HG02981 (cell line): ENCODE measurements around the gene IFRD2.

Experiments
- ATAC-seq: cut with Tn5 transposase; IDR thresholded peaks from one replicate; pipeline ENCODE4 v1.9.1; 2021; ENCODE audit warnings: mild to moderate bottlenecking, moderate library complexity; ENCODE audit not compliant: unreplicated experiment

Gene IFRD2

GRCh38 chr3:50292159-50293078, at the start of gene IFRD2:
IFRD2 (minus strand) TSS chr3:50292429; CDS start chr3:50292274, 155 bp downstream.
- ATAC-seq: peak; percentile 95

DNA sequence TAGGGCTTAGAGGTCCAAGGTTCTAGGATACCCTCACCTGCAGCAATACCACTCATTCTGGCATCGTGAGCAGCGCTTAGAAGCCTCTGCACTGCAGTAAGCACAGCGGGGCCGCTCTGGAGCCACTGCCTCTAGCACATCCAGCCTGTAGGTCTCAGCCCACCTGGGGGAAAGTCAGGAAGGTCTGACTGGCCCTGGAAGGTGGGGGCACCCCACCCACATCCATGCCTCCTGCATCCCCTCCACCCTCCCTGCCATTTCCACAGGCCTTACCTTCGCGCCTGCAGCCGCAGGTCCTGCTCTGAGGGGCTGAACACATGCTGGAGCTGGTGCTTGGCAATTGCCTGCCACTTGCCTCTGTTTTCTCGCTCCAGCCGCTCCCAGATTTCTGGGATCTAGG, 49.3 kb upstream of the IFRD2 start:
- ATAC-seq: no peak

GRCh38 chr3:50340448-50341329, 48.5 kb upstream of the IFRD2 start, which contains the start of gene RASSF1:
RASSF1 (minus strand) TSS chr3:50340836; CDS start chr3:50340805, 31 bp downstream.
- no peak for ATAC-seq

- ATAC-seq: no peak
These were observed 47.9 kb upstream of the IFRD2 start for GRCh38 chr3:50340147-50340447.

DNA sequence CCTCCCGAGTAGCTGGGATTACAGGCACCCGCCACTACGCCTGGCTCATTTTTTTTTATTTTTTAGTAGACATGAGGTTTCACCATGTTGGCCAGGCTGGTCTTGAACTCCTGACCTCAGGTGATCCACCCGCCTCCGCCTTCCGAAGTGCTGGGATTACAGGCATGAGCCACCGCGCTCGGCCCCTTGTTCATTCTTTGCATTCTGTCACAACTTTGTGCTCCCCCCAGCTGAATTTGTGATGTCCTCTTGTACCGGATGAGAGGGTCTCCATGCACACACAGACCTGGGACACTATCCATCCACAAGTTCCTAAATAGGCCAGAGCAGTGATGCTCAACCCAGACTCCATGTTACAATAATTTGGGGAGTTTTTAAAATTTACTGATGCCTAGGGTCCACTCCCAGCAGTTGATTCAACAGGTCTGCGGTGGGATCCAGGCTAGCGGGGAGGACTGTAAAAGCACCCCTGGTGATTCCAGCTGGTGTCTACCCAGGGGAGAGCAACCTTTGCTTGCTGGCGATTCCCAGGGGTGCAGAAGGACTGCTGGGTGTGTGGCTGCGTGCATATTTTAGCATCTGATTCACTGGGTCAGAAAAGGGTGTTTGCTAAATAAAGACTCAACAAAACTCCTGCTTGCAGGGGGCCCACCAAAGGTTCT, 47.4 kb upstream of the IFRD2 start:
- ATAC-seq: no peak

DNA sequence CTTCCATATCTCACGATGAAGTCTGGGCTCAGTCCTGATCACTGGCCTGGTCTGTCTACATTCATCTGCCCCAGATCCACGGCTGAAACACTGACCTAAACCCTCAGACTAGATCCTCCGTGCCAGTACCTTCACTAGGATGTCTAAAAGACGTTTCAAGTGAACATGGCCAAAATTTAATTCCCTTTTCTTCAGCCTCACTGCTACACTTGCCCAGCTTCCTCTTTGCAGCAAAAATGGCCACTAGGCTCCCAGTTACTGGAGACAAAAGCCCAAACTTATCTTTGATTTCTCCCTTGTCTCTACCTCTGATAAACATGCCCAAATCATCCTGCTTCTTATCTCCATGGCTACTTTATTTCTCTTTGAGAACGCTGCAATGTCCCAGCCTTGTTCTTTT, 46.7 kb upstream of the IFRD2 start:
- no peak for ATAC-seq

DNA sequence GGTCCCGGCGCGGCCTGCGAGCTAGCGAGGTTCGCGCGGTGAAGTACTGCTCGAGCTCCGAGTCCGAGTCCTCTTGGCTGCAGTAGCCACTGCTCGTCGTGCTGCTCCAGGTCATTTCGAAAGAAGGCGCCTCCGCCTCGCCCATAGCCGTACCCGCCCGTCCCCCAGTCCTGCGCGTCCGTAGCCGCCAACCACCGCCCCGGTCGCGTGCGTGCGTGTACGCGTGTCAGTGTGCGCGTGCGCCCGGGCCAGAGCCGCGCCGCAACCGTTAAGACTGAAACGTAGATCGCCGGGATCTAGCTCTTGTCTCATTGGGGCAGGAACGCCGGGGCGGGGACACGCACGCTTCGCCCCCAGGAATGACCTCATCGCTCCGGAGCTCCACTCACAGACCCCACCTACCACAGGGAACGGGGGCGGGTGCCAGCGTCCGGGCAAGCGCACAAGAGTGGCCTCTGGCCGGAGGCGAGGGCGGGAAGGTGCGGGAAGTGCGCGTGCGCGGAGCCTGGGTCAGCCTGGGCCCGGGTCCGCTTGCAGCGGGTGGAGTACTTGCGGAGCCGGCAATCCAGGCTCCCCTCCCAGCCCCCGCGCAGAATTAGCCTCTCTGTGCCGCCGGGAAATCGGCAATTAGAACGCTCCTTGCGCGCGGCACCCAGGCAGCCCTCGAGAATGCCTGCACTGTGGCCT, 45.1 kb upstream of the IFRD2 start:
- ATAC-seq: peak; percentile 67

GRCh38 chr3:50336452-50337174, 44.4 kb upstream of the IFRD2 start:
- ATAC-seq: peak; percentile 26

- ATAC-seq: no peak
These were observed 42.3 kb upstream of the IFRD2 start for GRCh38 chr3:50334339-50335075.

GRCh38 chr3:50333744-50334328, 41.6 kb upstream of the IFRD2 start:
- ATAC-seq: no peak

DNA sequence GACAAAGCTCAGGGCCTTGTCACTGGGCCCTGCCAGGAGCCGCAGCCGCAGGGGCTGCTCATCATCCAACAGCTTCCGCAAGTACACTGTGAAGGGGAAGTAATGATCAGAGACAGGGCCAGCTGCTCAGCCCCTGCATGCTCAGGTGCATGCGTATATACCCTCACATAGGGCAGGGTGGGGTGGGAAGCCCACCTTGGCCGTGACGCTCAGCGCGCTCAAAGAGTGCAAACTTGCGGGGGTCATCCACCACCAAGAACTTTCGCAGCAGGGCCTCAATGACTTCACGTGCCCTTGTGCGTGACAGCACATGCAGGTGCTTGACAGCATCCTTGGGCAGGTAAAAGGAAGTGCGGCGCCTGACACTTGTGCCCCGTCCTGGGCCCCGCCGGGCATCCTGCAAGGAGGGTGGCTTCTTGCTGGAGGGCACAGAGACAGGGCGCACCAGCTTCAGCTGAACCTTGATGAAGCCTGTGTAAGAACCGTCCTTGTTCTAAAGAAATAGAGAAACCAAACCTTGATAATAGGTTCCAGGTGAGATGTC, 39.2 kb upstream of the IFRD2 start:
- no peak for ATAC-seq

- no peak for ATAC-seq
These were observed 38.1 kb upstream of the IFRD2 start for GRCh38 chr3:50330330-50330729.

- peak; percentile 79 for ATAC-seq
These were observed 35.9 kb upstream of the IFRD2 start, which contains the start of gene TUSC2 for GRCh38 chr3:50327943-50328691. TUSC2 (minus strand) TSS chr3:50328223; CDS start chr3:50328099, 124 bp downstream.

DNA sequence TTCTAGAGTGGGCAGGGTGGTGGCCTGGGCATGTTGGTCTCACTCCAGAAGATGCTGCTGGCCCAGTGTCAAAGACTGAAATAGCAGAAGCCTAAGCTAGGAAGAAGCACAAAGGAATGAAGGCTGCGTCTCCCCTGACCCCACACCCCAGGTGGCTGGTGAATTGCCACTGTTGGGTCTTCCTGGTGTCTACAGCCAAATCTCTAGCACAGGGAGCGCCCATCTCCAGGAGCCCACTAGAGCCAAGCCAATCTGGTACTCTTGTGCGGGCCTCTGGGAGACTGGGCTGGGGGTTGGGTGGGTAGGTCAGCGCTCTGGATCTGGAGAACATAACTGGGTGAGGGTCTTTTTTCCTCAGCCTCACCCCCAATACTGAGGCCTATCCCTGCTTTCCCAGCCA, 34.9 kb upstream of the IFRD2 start:
- no peak for ATAC-seq

GRCh38 chr3:50326182-50326541, 33.9 kb upstream of the IFRD2 start:
- ATAC-seq: no peak

- no peak for ATAC-seq
These were observed 33.4 kb upstream of the IFRD2 start for GRCh38 chr3:50325497-50326181.

- ATAC-seq: no peak
These were observed 32.9 kb upstream of the IFRD2 start for GRCh38 chr3:50325113-50325480.
